Suprapubic skin (tissue), 4 donors: ENCODE measurements around the gene KLHDC4. TPM values are rescaled to one million over a fixed set of nuclear protein-coding genes. Genes with fewer than 3 reads are reported as not detected.
A peak's percentile ranks its signal among the peaks of the same experiment; 100 is the strongest.

Experiments used
- DNase-seq, 2 donors: peaks; one replicate each; pipeline ENCODE4 v3.0.0-alpha.2; 2019; ENCODE audit warnings: low spot score in 2 of 2
- H3K27ac ChIP-seq: fragments of 200-600 bp; sonication (generic); one replicate; pipeline ENCODE4 v1.5.1; 2019
- H3K27me3 ChIP-seq: fragments of 200-600 bp; sonication (generic); one replicate; pipeline ENCODE4 v1.5.1; 2019
- H3K36me3 ChIP-seq: fragments of 200-600 bp; sonication (generic); one replicate; pipeline ENCODE4 v1.5.1; 2019
- H3K4me1 ChIP-seq: fragments of 200-600 bp; sonication (generic); one replicate; pipeline ENCODE4 v1.5.1; 2019
- H3K4me3 ChIP-seq: fragments of 200-600 bp; sonication (generic); one replicate; pipeline ENCODE4 v1.5.1; 2019; ENCODE audit warnings: mild to moderate bottlenecking
- H3K9me3 ChIP-seq: fragments of 200-600 bp; sonication (generic); one replicate; pipeline ENCODE4 v1.5.1; 2019
- CTCF ChIP-seq, 2 donors: fragments of 200-600 bp in 1 of 2; fragments of 450-650 bp in 1 of 2; sonication (generic) in 1 of 2; IDR thresholded peaks; one replicate each; pipeline ENCODE4 v1.5.1; 2016 to 2019; ENCODE audit warnings: antibody characterized with exemption in 2 of 2, mild to moderate bottlenecking in 1 of 2, moderate library complexity in 1 of 2
- EP300 ChIP-seq: sonication (generic); formaldehyde crosslinking; IDR thresholded peaks from one replicate; pipeline ENCODE4 v1.6.1; 2017; ENCODE audit warnings: antibody characterized with exemption
- POLR2A ChIP-seq, 2 donors: fragments of 450-650 bp; IDR thresholded peaks; one replicate each; pipeline ENCODE4 v1.6.1; 2017; ENCODE audit warnings: antibody characterized with exemption in 2 of 2, mild to moderate bottlenecking in 2 of 2, moderate library complexity in 2 of 2
- POLR2AphosphoS5 ChIP-seq, 3 donors: sonication (generic); formaldehyde crosslinking; IDR thresholded peaks; one replicate each; pipeline ENCODE4 v1.6.1; 2017; ENCODE audit warnings: antibody characterized with exemption in 3 of 3
- WGBS: methylation state at CpG from one replicate; pipeline ENCODE4 v1.1.5; 2018; 5-methylcytosine and 5-hydroxymethylcytosine counted together
- total RNA-seq, 4 donors: library from RNA; depleted of rRNA; stranded (reverse); fragments of >200 nt; gene quantifications; one replicate each; pipeline ENCODE4 v1.1.0, GENCODE V29; 2016

KLHDC4 gene
- total RNA-seq, 4 donors from 2014 or later = 26.6 to 104 (median 30.1) TPM

- peaks cover 41% of the 10 kb centered on the region for H3K4me1 ChIP-seq
- H3K36me3 ChIP-seq = no peaks in the 10 kb centered on the region
- no peak for DNase-seq
- H3K27me3 ChIP-seq = peaks cover 12% of the 10 kb centered on the region
- no peak overlapping the region for H3K27ac ChIP-seq
- no peak overlapping the region for H3K4me3 ChIP-seq
- TF ChIP-seq CTCF (IDR thresholded peaks at IDR 0.05) (no peak), POLR2A (IDR thresholded peaks at IDR 0.05) (no peak), EP300 (no peak), POLR2AphosphoS5 (IDR thresholded peaks at IDR 0.05) (no peak)
- H3K9me3 ChIP-seq = no peaks in the 10 kb centered on the region
- 90% methylated on average over 6 of the region's 6 CpGs for WGBS
These were observed 42.3 kb upstream of the KLHDC4 start for GRCh38 chr16:87808108-87808507.

DNA sequence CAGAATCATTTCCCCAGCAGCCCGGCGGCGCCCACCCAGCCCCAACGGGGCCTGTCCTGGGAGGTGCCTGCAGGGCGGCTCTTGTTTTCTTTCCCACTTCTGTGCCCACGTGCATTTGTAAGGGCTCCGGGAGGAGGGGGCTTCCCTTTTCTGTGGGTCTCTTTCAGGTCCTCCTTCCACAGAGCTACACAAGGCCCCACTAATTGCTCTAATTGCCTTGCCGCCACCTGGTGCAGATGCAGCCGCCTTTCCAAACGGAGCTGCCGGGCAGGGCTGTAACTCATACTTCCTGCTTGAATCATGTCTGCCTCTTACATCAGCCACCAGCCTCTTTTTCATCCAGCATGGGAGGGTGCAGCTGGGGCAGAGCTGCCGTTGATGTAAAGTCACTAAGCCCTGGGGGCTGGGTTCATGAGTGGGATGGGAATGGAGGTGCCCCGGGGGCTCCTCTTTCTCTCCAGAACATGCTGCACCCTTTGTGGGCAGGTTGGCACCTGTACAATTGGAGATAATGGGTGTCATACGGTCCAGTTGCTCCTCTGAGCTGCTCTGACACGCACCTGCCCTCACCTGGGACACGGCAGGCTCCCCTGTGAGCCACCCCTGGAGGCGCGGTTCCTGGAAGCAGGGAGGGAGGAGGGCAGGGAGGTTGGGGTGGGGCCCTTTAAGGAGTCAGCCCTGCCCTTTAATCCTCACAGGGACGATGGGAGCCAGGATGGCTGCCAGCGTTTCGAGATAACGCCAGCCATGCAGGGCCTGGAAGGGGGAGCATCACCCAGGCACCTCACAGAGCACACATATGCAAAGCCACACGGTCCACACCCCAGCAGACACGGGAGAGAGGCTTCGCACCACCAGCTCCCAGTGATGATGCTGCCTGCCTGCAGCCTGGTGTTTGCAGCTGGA, 41.1 kb upstream of the KLHDC4 start:
- H3K27ac ChIP-seq = peak overlapping the region; percentile 81
- WGBS = 16% methylated on average over 20 of the region's 25 CpGs
- peaks cover 41% of the 10 kb centered on the region for H3K4me1 ChIP-seq
- H3K4me3 ChIP-seq = peak overlapping the region; percentile 34
- no peak for TF ChIP-seq POLR2AphosphoS5 (IDR thresholded peaks at IDR 0.05)
- no peak for TF ChIP-seq EP300
- no peak for TF ChIP-seq POLR2A (IDR thresholded peaks at IDR 0.05)
- no peak for TF ChIP-seq CTCF (IDR thresholded peaks at IDR 0.05)
- H3K27me3 ChIP-seq = peaks cover 10% of the 10 kb centered on the region
- no peaks in the 10 kb centered on the region for H3K9me3 ChIP-seq
- H3K36me3 ChIP-seq = no peaks in the 10 kb centered on the region
- DNase-seq = no peak

GRCh38 chr16:87806261-87806640, 40.5 kb upstream of the KLHDC4 start:
- H3K27me3 ChIP-seq = peaks cover 10% of the 10 kb centered on the region
- H3K4me3 ChIP-seq = peak overlapping the region; percentile 34
- peak overlapping the region; percentile 81 for H3K27ac ChIP-seq
- DNase-seq = no peak
- no peaks in the 10 kb centered on the region for H3K36me3 ChIP-seq
- no peak for TF ChIP-seq CTCF (IDR thresholded peaks at IDR 0.05)
- no peak for TF ChIP-seq POLR2AphosphoS5 (IDR thresholded peaks at IDR 0.05)
- TF ChIP-seq EP300 = no peak
- TF ChIP-seq POLR2A (IDR thresholded peaks at IDR 0.05) = no peak
- H3K4me1 ChIP-seq = peaks cover 41% of the 10 kb centered on the region
- no peaks in the 10 kb centered on the region for H3K9me3 ChIP-seq
- 32% methylated on average over 14 of the region's 16 CpGs for WGBS

DNA sequence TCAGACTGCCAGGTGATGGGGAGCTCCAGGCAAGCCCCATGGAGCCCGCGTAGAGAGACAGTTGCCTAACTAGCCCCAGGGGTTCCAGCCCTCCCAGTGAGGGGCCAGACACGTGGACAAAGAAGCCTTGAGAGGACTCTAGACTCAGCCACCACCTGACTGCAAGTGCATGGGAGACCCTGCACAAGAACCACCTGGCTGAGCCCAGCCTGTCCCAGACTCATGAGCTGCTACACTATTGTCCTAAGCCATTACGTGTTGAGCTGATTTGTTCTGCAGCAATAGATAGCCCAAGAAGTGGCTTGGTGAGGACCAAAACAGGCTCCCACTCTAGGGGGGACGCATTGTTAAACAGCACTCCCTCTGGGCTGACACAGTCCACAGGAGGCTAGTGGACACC, 37.6 kb upstream of the KLHDC4 start:
- WGBS = 100% methylated on average over 5 of the region's 5 CpGs
- H3K27me3 ChIP-seq = no peaks in the 10 kb centered on the region

More for the DNA sequence above, 37.6 kb upstream of the KLHDC4 start:
- H3K4me1 ChIP-seq = peaks cover 35% of the 10 kb centered on the region
- no peaks in the 10 kb centered on the region for H3K9me3 ChIP-seq
- H3K4me3 ChIP-seq = no peak overlapping the region
- H3K36me3 ChIP-seq = no peaks in the 10 kb centered on the region
- TF ChIP-seq EP300 = no peak
- no peak for TF ChIP-seq POLR2A (IDR thresholded peaks at IDR 0.05)
- no peak for TF ChIP-seq POLR2AphosphoS5 (IDR thresholded peaks at IDR 0.05)
- no peak for TF ChIP-seq CTCF (IDR thresholded peaks at IDR 0.05)
- no peak for DNase-seq
- H3K27ac ChIP-seq = no peak overlapping the region
